ENCODE measurements around the gene UGT1A4. TPM values are rescaled to one million over a fixed set of nuclear protein-coding genes. Genes with fewer than 3 reads are reported as not detected.

Gene UGT1A4
- total and polyA plus RNA-seq, 8 donors: 0.38 to 7.2 (median 1.2) TPM; not detected in 3

- Histone ChIP-seq H3K9me3 (peaks cover 3 to 20% (median 10%) of the 10 kb centered on the region in 4 donors), H3K4me3 (no peak overlapping the region), H3K27ac (no peak overlapping the region), H3K27me3 (no peaks in the 10 kb centered on the region), H3K36me3 (peaks cover 0 to 13% (median 4%) of the 10 kb centered on the region in 4 donors), H3K4me1 (no peaks in the 10 kb centered on the region)
- TF ChIP-seq POLR2AphosphoS5 (IDR thresholded peaks at IDR 0.05) (no peak), CTCF (IDR thresholded peaks at IDR 0.05) (no peak), EP300 (IDR thresholded peaks at IDR 0.05) (no peak), POLR2A (IDR thresholded peaks at IDR 0.05) (no peak)
- 64 to 75% (median 73%) methylated on average over 5 of the region's 5 CpGs for WGBS, 5 donors
- intact Hi-C loops (cut with DNase I; ENCODE audit: low total_unique reads): no loop called here
- DNase-seq: no peak
Measured at GRCh38 chr2:233772583-233772982, 54.0 kb downstream of the UGT1A4 start.

DNA sequence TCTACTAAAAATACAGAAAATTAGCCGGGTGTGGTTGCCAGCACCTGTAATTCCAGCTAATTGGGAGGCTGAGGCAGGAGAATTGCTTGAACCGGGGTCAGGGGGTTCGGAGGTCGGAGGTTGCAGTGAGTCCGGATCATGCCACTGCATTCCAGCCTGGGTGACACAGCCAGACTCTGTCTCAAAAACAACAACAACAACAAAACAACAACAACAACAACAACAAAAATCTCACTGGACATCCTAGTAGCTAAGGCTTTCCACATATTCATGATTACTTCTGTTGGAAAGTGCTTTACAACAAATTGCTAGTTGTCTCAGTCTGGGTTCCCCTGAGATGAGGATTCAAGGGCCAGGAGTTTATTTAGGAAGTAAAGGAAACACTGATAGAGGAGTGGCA lies 55.3 kb downstream of the UGT1A4 start:
- Histone ChIP-seq H3K4me1 (no peaks in the 10 kb centered on the region), H3K9me3 (peaks cover 3 to 20% (median 10%) of the 10 kb centered on the region in 4 donors), H3K36me3 (peaks cover 0 to 13% (median 4%) of the 10 kb centered on the region in 4 donors), H3K4me3 (no peak overlapping the region), H3K27me3 (no peaks in the 10 kb centered on the region), H3K27ac (no peak overlapping the region)
- no peak for DNase-seq
- intact Hi-C loops (cut with DNase I; ENCODE audit: low total_unique reads): no loop called here
- TF ChIP-seq CTCF (IDR thresholded peaks at IDR 0.05) (no peak), POLR2A (IDR thresholded peaks at IDR 0.05) (no peak), POLR2AphosphoS5 (IDR thresholded peaks at IDR 0.05) (no peak), EP300 (IDR thresholded peaks at IDR 0.05) (no peak)
- 86 to 92% (median 91%) methylated on average over 5 of the region's 5 CpGs for WGBS, 5 donors

DNA sequence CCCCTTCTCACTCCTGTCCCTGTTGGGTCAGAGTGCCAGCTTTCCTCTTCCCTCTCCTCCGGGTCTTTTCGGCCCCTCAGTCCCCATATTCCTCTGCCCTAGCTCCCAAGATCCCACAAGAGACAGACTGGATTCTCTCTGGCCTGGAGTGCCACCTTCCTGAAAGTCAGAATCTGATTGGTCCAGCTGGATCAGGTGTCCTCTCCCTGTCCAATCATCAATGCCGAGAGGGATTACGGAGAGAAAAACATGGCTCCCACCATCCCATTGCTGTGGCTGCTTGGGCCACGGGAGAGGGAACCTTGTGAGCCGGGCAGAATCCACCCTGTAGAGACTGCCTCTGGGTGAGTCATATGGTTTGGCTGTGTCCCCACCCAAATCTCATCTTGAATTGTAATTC lies 56.9 kb downstream of the UGT1A4 start:
- Histone ChIP-seq H3K36me3 (peaks cover 0 to 5% (median 2%) of the 10 kb centered on the region in 4 donors), H3K4me3 (no peak overlapping the region), H3K4me1 (no peaks in the 10 kb centered on the region), H3K9me3 (peaks cover 3 to 20% (median 10%) of the 10 kb centered on the region in 4 donors), H3K27ac (no peak overlapping the region), H3K27me3 (no peaks in the 10 kb centered on the region)
- 94 to 99% (median 97%) methylated on average over 6 of the region's 6 CpGs for WGBS, 5 donors
- intact Hi-C loops (cut with DNase I; ENCODE audit: low total_unique reads): no loop called here
- DNase-seq: no peak
- TF ChIP-seq CTCF (IDR thresholded peaks at IDR 0.05) (no peak), POLR2A (IDR thresholded peaks at IDR 0.05) (no peak), EP300 (IDR thresholded peaks at IDR 0.05) (no peak), POLR2AphosphoS5 (IDR thresholded peaks at IDR 0.05) (no peak)

GRCh38 chr2:233778030-233778429 lies 59.5 kb downstream of the UGT1A4 start, which contains the start of gene MROH2A:
Gene MROH2A, plus strand, starts transcription at chr2:233778330. Its CDS starts 1,029 bp downstream, at chr2:233779359.
- Histone ChIP-seq H3K36me3 (no peaks in the 10 kb centered on the region), H3K9me3 (peaks cover 3 to 20% (median 10%) of the 10 kb centered on the region in 4 donors), H3K27me3 (no peaks in the 10 kb centered on the region), H3K4me1 (no peaks in the 10 kb centered on the region), H3K27ac (no peak within 1 kb of the TSS), H3K4me3 (no peak within 1 kb of the TSS)
- TF ChIP-seq POLR2AphosphoS5 (IDR thresholded peaks at IDR 0.05) (no peak), POLR2A (IDR thresholded peaks at IDR 0.05) (no peak)
- DNase-seq: no peak
- intact Hi-C loops (cut with DNase I; ENCODE audit: low total_unique reads): no loop called here
- WGBS, 5 donors: 87 to 94% (median 91%) methylated on average over 2 of the region's 2 CpGs

DNA sequence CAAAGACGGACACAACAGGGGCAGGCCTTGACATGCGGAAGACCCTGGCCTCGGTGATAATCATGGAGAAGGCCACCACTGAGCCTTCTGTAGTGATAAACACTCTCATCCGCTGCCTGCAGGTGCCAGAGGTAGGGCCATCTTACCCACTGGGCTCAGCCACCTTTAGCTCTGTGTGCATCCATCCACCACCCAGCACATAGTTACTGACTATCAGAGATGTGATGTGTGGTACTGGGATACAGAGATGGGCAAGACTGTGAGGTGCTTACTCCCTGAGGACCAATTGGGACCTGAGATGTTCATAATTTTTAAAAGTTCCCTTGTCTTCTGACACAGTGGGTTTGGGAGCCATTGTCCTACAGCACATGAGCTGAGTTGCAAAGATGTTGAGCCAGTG lies 61.2 kb downstream of the UGT1A4 start:
- H3K4me1 ChIP-seq: no peaks in the 10 kb centered on the region
- WGBS, 5 donors: 84 to 94% (median 91%) methylated on average over 4 of the region's 4 CpGs
- no peak for TF ChIP-seq POLR2AphosphoS5 (IDR thresholded peaks at IDR 0.05)
- no peak for TF ChIP-seq EP300 (IDR thresholded peaks at IDR 0.05)
- no peak for TF ChIP-seq POLR2A (IDR thresholded peaks at IDR 0.05)
- TF ChIP-seq CTCF (IDR thresholded peaks at IDR 0.05): no peak
- DNase-seq: no peak
- H3K27me3 ChIP-seq: no peaks in the 10 kb centered on the region
- no peaks in the 10 kb centered on the region for H3K36me3 ChIP-seq
- H3K4me3 ChIP-seq: no peak overlapping the region
- intact Hi-C loops (cut with DNase I; ENCODE audit: low total_unique reads): no loop called here
- H3K27ac ChIP-seq: no peak overlapping the region
- H3K9me3 ChIP-seq: peaks cover 3 to 20% (median 10%) of the 10 kb centered on the region in 4 donors

All from stomach (tissue), 9 donors.